GF-D8 (cell line): ENCODE results near the gene CCDC197.
A peak's percentile ranks its signal among the peaks of the same experiment; 100 is the strongest.

Experiments
- DNase-seq: peaks from one replicate; lab custom pipeline; 2025; lab: John Stamatoyannopoulos, UW

Gene CCDC197

GRCh38 chr14:93961620-93962019, 35.5 kb upstream of the CCDC197 start:
- DNase-seq: no peak

GRCh38 chr14:93962701-93963601, 34.1 kb upstream of the CCDC197 start:
- peak; percentile 40 for DNase-seq

- DNase-seq: no peak
Measured at GRCh38 chr14:93963692-93964091, 33.4 kb upstream of the CCDC197 start.

- no peak for DNase-seq
Measured at GRCh38 chr14:93964281-93964680, 32.8 kb upstream of the CCDC197 start.

- DNase-seq: no peak
Measured at GRCh38 chr14:93964820-93965286, 32.2 kb upstream of the CCDC197 start.

GRCh38 chr14:93965287-93965821, 31.7 kb upstream of the CCDC197 start:
- DNase-seq: no peak

GRCh38 chr14:93965946-93966474, 31.1 kb upstream of the CCDC197 start:
- no peak for DNase-seq

GRCh38 chr14:93967637-93968250, 29.4 kb upstream of the CCDC197 start:
- DNase-seq: no peak

GRCh38 chr14:93969082-93969828, 27.8 kb upstream of the CCDC197 start:
- no peak for DNase-seq

- DNase-seq: peak; percentile 6
Measured at GRCh38 chr14:93970585-93970964, 26.5 kb upstream of the CCDC197 start.

GRCh38 chr14:93970965-93971634, 26.0 kb upstream of the CCDC197 start:
- DNase-seq: no peak

- no peak for DNase-seq
Measured at GRCh38 chr14:93971635-93972027, 25.5 kb upstream of the CCDC197 start.

GRCh38 chr14:93972618-93973205, 24.4 kb upstream of the CCDC197 start:
- DNase-seq: no peak

- no peak for DNase-seq
Measured at GRCh38 chr14:93973607-93974006, 23.5 kb upstream of the CCDC197 start.

GRCh38 chr14:93974299-93974698, 22.8 kb upstream of the CCDC197 start:
- DNase-seq: no peak

- DNase-seq: no peak
Measured at GRCh38 chr14:93974833-93975232, 22.3 kb upstream of the CCDC197 start.

GRCh38 chr14:93975791-93976476, 21.2 kb upstream of the CCDC197 start:
- DNase-seq: no peak

GRCh38 chr14:93976477-93977057, 20.5 kb upstream of the CCDC197 start, which contains the start of gene ASB2:
TSS of gene ASB2 (minus strand) at chr14:93976570. CDS start at chr14:93964539, 12,031 bp downstream.
- DNase-seq: no peak

- no peak for DNase-seq
Measured at GRCh38 chr14:93977171-93977570, 19.9 kb upstream of the CCDC197 start.
